Peyer's patch (tissue), 4 donors: Measurements from ENCODE around the gene INHBB.

Experiments
- CTCF ChIP-seq, 6 experiments: fragments of 450-650 bp in 4 of 6; fragments of 200-600 bp in 2 of 6; sonication (generic) in 1 of 6; IDR thresholded peaks; one replicate each; pipeline ENCODE4 v1.5.1; 2017 to 2019; ENCODE audit warnings: antibody characterized with exemption in 6 of 6, mild to moderate bottlenecking in 3 of 6, moderate library complexity in 1 of 6
- POLR2A ChIP-seq, 2 donors: fragments of 450-650 bp; IDR thresholded peaks; one replicate each; pipeline ENCODE4 v1.5.1; 2017; ENCODE audit warnings: antibody characterized with exemption in 2 of 2, mild to moderate bottlenecking in 2 of 2, moderate library complexity in 2 of 2

DNA sequence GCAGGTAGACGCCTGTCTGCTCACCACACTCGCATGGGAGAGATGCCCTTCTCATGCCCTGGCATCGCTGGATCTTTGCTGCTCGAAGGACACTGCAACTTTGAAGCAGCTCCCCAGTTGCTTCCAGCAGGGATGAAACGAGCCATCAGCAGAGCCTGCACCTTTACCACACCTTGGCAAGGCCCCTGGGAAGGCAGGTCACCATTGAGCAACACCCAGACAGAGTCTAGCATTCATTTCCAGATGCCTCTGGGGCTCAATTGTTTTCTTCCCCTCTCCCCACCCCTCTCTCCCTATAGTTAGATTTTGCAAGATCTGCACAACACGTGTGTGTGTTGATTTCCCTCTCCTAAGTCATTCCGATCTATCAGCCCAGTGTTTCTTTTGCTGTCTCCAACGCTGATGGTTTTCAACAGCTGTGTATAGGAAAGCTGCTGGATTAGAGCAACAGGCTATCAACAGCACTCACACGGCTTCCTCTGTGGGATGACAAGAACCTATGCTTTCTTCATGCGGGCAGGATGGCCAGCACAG lies 25.6 kb upstream of the INHBB start:
- TF ChIP-seq CTCF (IDR thresholded peaks at IDR 0.05) (no peak), POLR2A (IDR thresholded peaks at IDR 0.05) (no peak)
